ENCODE data around the gene TOR4A. TPM values are rescaled to one million over a fixed set of nuclear protein-coding genes. Genes with fewer than 3 reads are reported as not detected.

TOR4A gene
- total and polyA plus RNA-seq, 2 donors from 2014 or later: 4.9 to 23.8 TPM

DNA sequence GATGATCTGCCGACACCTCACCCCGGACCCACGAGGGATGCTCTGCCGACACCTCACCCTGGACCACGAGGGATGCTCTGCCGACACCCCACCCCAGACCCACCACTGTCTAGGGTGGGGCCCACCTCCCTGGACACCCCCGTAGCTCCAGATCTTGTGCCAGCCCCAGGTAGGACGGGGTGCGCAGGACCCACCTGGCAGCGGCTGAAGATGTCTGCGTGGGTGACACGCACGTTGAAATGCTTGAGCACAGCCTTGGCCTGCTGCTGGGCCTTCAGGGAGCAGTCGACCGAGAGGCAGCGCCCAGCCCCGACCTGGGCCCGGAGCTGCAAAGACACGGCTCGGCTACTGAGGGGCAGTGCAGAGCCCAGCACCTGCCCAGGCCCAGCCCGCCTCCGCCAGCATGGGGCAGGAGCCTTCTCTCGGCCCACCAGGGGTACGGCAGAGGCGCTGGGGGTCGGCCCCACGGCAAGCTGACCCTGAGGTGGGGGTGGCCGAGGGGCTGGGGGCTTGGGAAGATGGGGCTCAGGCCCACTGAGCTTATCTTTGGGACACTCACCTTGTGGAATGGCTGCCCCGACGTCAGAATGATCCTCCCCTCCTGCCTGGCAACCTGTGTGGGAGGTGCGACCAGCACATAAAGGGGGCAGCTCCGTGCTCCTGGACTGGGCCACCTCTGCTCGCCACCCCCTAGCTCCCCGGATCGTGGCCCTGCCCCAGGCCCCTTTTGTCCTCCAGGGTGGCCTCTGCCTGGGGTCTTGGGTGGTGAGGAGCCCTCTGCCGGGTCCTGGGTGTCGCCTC is 46.2 kb downstream of the TOR4A start:
- Histone ChIP-seq H3K9ac (ENCODE audit: low read length in 3 of 3) (no peak overlapping the region), H3K4me1 (ENCODE audit: control insufficient read depth in 2 of 3, insufficient read depth in 2 of 3, low read depth in 1 of 3, low read length in 3 of 3) (no peaks in the 10 kb centered on the region), H3K27ac (ENCODE audit: low read depth in 2 of 2, low read length in 2 of 2) (no peak overlapping the region), H3K4me3 (ENCODE audit: low read length in 3 of 3) (no peak overlapping the region), H3K36me3 (ENCODE audit: control insufficient read depth in 2 of 3, insufficient read depth in 3 of 3, low read length in 3 of 3) (peaks cover 0 to 3% (median 0%) of the 10 kb centered on the region in 3 donors), H3K27me3 (ENCODE audit: control insufficient read depth, insufficient read depth, low read length) (peaks cover 2% of the 10 kb centered on the region), H3K9me3 (ENCODE audit: control insufficient read depth in 2 of 3, insufficient read depth in 1 of 3, low read length in 3 of 3) (peaks cover 0 to 2% (median 0%) of the 10 kb centered on the region in 3 donors)
- FAIRE-seq (no peak), DNase-seq (peak in 1 of 5 donors; percentile 39)
- intact Hi-C loops (cut with DNase I): no loop called here
- TF ChIP-seq, protein P1, sequence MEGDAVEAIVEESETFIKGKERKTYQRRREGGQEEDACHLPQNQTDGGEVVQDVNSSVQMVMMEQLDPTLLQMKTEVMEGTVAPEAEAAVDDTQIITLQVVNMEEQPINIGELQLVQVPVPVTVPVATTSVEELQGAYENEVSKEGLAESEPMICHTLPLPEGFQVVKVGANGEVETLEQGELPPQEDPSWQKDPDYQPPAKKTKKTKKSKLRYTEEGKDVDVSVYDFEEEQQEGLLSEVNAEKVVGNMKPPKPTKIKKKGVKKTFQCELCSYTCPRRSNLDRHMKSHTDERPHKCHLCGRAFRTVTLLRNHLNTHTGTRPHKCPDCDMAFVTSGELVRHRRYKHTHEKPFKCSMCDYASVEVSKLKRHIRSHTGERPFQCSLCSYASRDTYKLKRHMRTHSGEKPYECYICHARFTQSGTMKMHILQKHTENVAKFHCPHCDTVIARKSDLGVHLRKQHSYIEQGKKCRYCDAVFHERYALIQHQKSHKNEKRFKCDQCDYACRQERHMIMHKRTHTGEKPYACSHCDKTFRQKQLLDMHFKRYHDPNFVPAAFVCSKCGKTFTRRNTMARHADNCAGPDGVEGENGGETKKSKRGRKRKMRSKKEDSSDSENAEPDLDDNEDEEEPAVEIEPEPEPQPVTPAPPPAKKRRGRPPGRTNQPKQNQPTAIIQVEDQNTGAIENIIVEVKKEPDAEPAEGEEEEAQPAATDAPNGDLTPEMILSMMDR (IDR thresholded peaks at IDR 0.05; ENCODE audit: borderline replicate concordance, extremely low read depth, insufficient read depth): no peak

DNA sequence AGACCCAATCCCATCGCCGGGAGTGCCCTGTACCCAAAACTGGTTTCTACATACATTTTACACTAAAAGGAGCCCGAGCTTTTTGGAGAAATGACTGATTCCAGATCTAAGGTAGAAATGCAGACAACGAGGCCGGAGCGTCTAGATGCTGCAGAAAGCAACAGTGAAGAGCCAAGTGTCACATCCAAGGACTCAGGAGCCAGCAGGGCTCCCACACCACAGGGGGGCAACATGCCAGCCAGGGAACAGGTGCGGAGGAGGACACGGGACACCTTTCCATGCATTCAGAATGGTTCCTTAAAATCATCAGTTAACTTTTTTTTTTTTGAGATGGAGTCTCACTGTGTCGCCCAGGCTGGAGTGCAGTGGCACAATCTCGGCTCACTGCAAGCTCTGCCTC is 47.6 kb downstream of the TOR4A start:
- Histone ChIP-seq H3K9ac (ENCODE audit: low read length in 3 of 3) (no peak overlapping the region), H3K9me3 (ENCODE audit: control insufficient read depth in 2 of 3, insufficient read depth in 1 of 3, low read length in 3 of 3) (peaks cover 0 to 2% (median 0%) of the 10 kb centered on the region in 3 donors), H3K4me1 (ENCODE audit: control insufficient read depth in 2 of 3, insufficient read depth in 2 of 3, low read depth in 1 of 3, low read length in 3 of 3) (no peaks in the 10 kb centered on the region), H3K36me3 (ENCODE audit: control insufficient read depth in 2 of 3, insufficient read depth in 3 of 3, low read length in 3 of 3) (peaks cover 0 to 3% (median 0%) of the 10 kb centered on the region in 3 donors), H3K27me3 (ENCODE audit: control insufficient read depth, insufficient read depth, low read length) (peaks cover 2% of the 10 kb centered on the region), H3K4me3 (ENCODE audit: low read length in 3 of 3) (no peak overlapping the region), H3K27ac (ENCODE audit: low read depth in 2 of 2, low read length in 2 of 2) (no peak overlapping the region)
- FAIRE-seq: no peak
- TF ChIP-seq, protein P1 (IDR thresholded peaks at IDR 0.05; ENCODE audit: borderline replicate concordance, extremely low read depth, insufficient read depth): no peak
- DNase-seq: no peak
- intact Hi-C loops (cut with DNase I): no loop called here

DNA sequence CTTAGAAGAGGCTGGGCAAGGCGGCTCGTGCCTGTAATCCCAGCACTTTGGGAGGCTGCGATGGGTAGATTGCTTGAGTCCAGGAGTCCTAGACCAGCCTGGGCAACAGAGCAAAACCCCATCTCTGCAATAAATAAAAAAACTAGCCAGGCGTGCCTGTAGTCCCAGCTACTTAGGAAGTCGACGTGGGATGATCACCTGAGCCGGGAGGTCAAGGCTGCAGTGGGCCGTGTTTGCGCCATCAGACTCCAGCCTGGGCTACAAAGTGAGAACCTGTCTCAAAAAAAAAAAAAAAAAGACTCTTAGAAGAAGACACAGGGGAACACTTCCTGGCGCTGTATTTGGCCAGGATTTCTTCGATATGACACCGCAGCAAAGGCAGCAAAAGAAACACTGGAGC is 48.3 kb downstream of the TOR4A start:
- DNase-seq: peak in 2 of 5 donors; percentile 34 to 42

More for the DNA sequence above, 48.3 kb downstream of the TOR4A start:
- Histone ChIP-seq H3K36me3 (ENCODE audit: control insufficient read depth in 2 of 3, insufficient read depth in 3 of 3, low read length in 3 of 3) (peaks cover 0 to 3% (median 0%) of the 10 kb centered on the region in 3 donors), H3K4me1 (ENCODE audit: control insufficient read depth in 2 of 3, insufficient read depth in 2 of 3, low read depth in 1 of 3, low read length in 3 of 3) (no peaks in the 10 kb centered on the region), H3K27me3 (ENCODE audit: control insufficient read depth, insufficient read depth, low read length) (peaks cover 2% of the 10 kb centered on the region), H3K9ac (ENCODE audit: low read length in 3 of 3) (no peak overlapping the region), H3K27ac (ENCODE audit: low read depth in 2 of 2, low read length in 2 of 2) (no peak overlapping the region), H3K4me3 (ENCODE audit: low read length in 3 of 3) (no peak overlapping the region), H3K9me3 (ENCODE audit: control insufficient read depth in 2 of 3, insufficient read depth in 1 of 3, low read length in 3 of 3) (peaks cover 0 to 2% (median 0%) of the 10 kb centered on the region in 3 donors)
- FAIRE-seq: no peak
- intact Hi-C loops (cut with DNase I): no loop called here
- TF ChIP-seq, protein P1 (IDR thresholded peaks at IDR 0.05; ENCODE audit: borderline replicate concordance, extremely low read depth, insufficient read depth): no peak
